GM12878 (cell line): Measurements from ENCODE around the gene SLC2A9. TPM values are rescaled to one million over a fixed set of nuclear protein-coding genes. Genes with fewer than 3 reads are reported as not detected.
A peak's percentile ranks its signal among the peaks of the same experiment; 100 is the strongest.

Source experiments
- CTCF ChIP-seq, 3 experiments: IDR thresholded peaks in 2 of 3; conservative IDR thresholded peaks in 1 of 3; 2 replicates each; pipeline ENCODE4 v1.5.1; 2011; ENCODE audit warnings: low read depth in 3 of 3, low read length in 3 of 3, mild to moderate bottlenecking in 3 of 3, control low read depth in 2 of 3, moderate library complexity in 2 of 3, inconsistent platforms in 1 of 3, mixed read lengths in 1 of 3; ENCODE audit not compliant: control insufficient read depth in 2 of 3, insufficient read depth in 1 of 3; ENCODE audit errors: extremely low read depth in 1 of 3
- CUX1 ChIP-seq: IDR thresholded peaks from 2 replicates; pipeline ENCODE4 v1.6.1; 2012; ENCODE audit warnings: improper control_type of control experiment, low read depth, low read length; ENCODE audit not compliant: insufficient replicate concordance
- FOS ChIP-seq: IDR thresholded peaks from 3 replicates; pipeline ENCODE4 v1.6.1; 2011; ENCODE audit warnings: borderline replicate concordance; ENCODE audit not compliant: insufficient read length; ENCODE audit errors: extremely low read depth
- HCFC1 ChIP-seq: fragments of 150-350 bp; IDR thresholded peaks from 2 replicates; pipeline ENCODE4 v1.6.1; 2014; ENCODE audit warnings: low read length
- IKZF1 ChIP-seq: fragments of 450-650 bp; conservative IDR thresholded peaks from 2 replicates; pipeline ENCODE4 v1.6.1; 2017; ENCODE audit warnings: antibody characterized with exemption, mild to moderate bottlenecking
- IKZF2 ChIP-seq, 2 experiments: fragments of 450-650 bp; IDR thresholded peaks; 2 replicates each; pipeline ENCODE4 v1.6.1; 2017; ENCODE audit warnings: mild to moderate bottlenecking in 2 of 2, moderate library complexity in 2 of 2
- JUNB ChIP-seq: IDR thresholded peaks from 2 replicates; pipeline ENCODE4 v1.6.1; 2016; ENCODE audit warnings: antibody characterized with exemption, mild to moderate bottlenecking
- MEF2A ChIP-seq: IDR thresholded peaks from 2 replicates; pipeline ENCODE4 v1.6.1; 2011; ENCODE audit warnings: low read depth, mild to moderate bottlenecking, low read length, moderate library complexity; ENCODE audit not compliant: insufficient read depth
- MEF2B ChIP-seq: fragments of 450-650 bp; IDR thresholded peaks from 2 replicates; pipeline ENCODE4 v1.6.1; 2018; ENCODE audit warnings: mild to moderate bottlenecking, moderate library complexity; ENCODE audit not compliant: partially characterized antibody, poor library complexity, severe bottlenecking
- NR2C1 ChIP-seq: fragments of 450-650 bp; IDR thresholded peaks from 2 replicates; pipeline ENCODE4 v1.6.1; 2017; ENCODE audit warnings: antibody characterized with exemption, mild to moderate bottlenecking, moderate library complexity
- POLR2AphosphoS5 ChIP-seq: IDR thresholded peaks from 2 replicates; pipeline ENCODE4 v1.6.1; 2011; ENCODE audit warnings: mild to moderate bottlenecking, low read length, inconsistent platforms
- RCOR1 ChIP-seq: conservative IDR thresholded peaks from 2 replicates; pipeline ENCODE4 v1.6.1; 2012; ENCODE audit warnings: low read depth, low read length, improper control_type of control experiment
- RELA ChIP-seq: fragments of 450-650 bp; IDR thresholded peaks from 2 replicates; pipeline ENCODE4 v1.8.0; 2014; ENCODE audit warnings: borderline replicate concordance; ENCODE audit not compliant: partially characterized antibody
- SIX5 ChIP-seq: IDR thresholded peaks from 2 replicates; pipeline ENCODE4 v1.6.1; 2011; ENCODE audit warnings: mild to moderate bottlenecking, low read depth, low read length, moderate library complexity; ENCODE audit not compliant: severe bottlenecking
- SKIL ChIP-seq: fragments of 450-650 bp; IDR thresholded peaks from 2 replicates; pipeline ENCODE4 v1.6.1; 2017; ENCODE audit warnings: mild to moderate bottlenecking, low read depth, inconsistent platforms; ENCODE audit not compliant: poor library complexity, severe bottlenecking
- SRF ChIP-seq, 2 experiments: IDR thresholded peaks; 2 replicates each; pipeline ENCODE4 v1.6.1; 2011; ENCODE audit warnings: low read depth in 2 of 2, low read length in 2 of 2, mild to moderate bottlenecking in 1 of 2, moderate library complexity in 1 of 2
- SUZ12 ChIP-seq: fragments of 200-600 bp; sonication (generic); IDR thresholded peaks from one replicate; pipeline ENCODE4 v1.6.1; 2018; ENCODE audit warnings: antibody characterized with exemption, mild to moderate bottlenecking; ENCODE audit not compliant: unreplicated experiment
- TBL1XR1 ChIP-seq: IDR thresholded peaks from 2 replicates; pipeline ENCODE4 v1.6.1; 2012; ENCODE audit warnings: low read depth, low read length, improper control_type of control experiment
- TCF12 ChIP-seq: IDR thresholded peaks from 2 replicates; pipeline ENCODE4 v1.6.1; 2011; ENCODE audit warnings: low read depth, mild to moderate bottlenecking, low read length
- ZBED1 ChIP-seq: IDR thresholded peaks from 2 replicates; pipeline ENCODE4 v1.6.1; 2016; ENCODE audit warnings: borderline replicate concordance
- ZNF24 ChIP-seq: fragments of 450-650 bp; IDR thresholded peaks from 2 replicates; pipeline ENCODE4 v1.6.1; 2017; ENCODE audit warnings: antibody characterized with exemption, mild to moderate bottlenecking
- ZNF384 ChIP-seq: IDR thresholded peaks from 2 replicates; pipeline ENCODE4 v1.6.1; 2012; ENCODE audit warnings: low read depth, mild to moderate bottlenecking, low read length, improper control_type of control experiment, borderline replicate concordance
- polyA plus RNA-seq, 11 experiments: library from polyadenylated mRNA; depleted of rRNA in 4 of 11; unstranded in 6 of 11; stranded (reverse) in 5 of 11; fragments of >200 nt; fragmentation: Nextera tagmentation in 4 of 11; fragmentation: Illumina TruSeq in 1 of 11; extraction: Ambion mirVana in 4 of 11; extraction: Trizol in 1 of 11; gene quantifications; 1 replicate in 1 of 11; 2 replicates in 10 of 11; pipeline versions ENCODE4 v1.2.1 to v1.2.3, GENCODE V29; 2011 to 2016; ENCODE audit warnings: inconsistent platforms in 2 of 11, missing spikeins in 2 of 11, low read depth in 1 of 11
- total RNA-seq, 4 experiments: library from RNA; depleted of rRNA in 3 of 4; stranded (reverse); fragments of >200 nt in 3 of 4; fragmentation: Illumina TruSeq in 1 of 4; extraction: Trizol in 1 of 4; gene quantifications; 2 replicates each; pipeline versions ENCODE4 v1.2.1 to v1.2.3, GENCODE V29; 2013 to 2021

Gene SLC2A9
- total and polyA plus RNA-seq, 10 of the 15 experiments (the other 5 are each of a cell fraction or from before 2014, with no cell fraction given) = 0.28 to 2.8 (median 1.2) TPM

GRCh38 chr4:9962611-9963314 lies 58.5 kb downstream of the SLC2A9 start (continued):
- TF ChIP-seq TCF12 (no peak), ZBED1 (no peak), ZNF24 (no peak), RCOR1 (no peak), IKZF1 (peak; percentile 47), ZNF384 (no peak), SRF (IDR thresholded peaks at IDR 0.05; ENCODE audit: low read depth in 2 of 2, low read length in 2 of 2) (no peak), CUX1 (no peak), JUNB (no peak), POLR2AphosphoS5 (no peak), TBL1XR1 (no peak), SIX5 (no peak), SUZ12 (no peak), MEF2A (no peak), HCFC1 (no peak), SKIL (no peak), CTCF (IDR thresholded peaks at IDR 0.05 in 2 of 3, conservative IDR thresholded peaks at IDR 0.05 in 1 of 3; ENCODE audit: control insufficient read depth in 2 of 3, extremely low read depth in 1 of 3, insufficient read depth in 1 of 3, low read depth in 3 of 3, low read length in 3 of 3) (no peak), MEF2B (peak; percentile 63), IKZF2 (IDR thresholded peaks at IDR 0.05) (peak; percentile 43 to 59; a peak in 3 of 4 replicates), NR2C1 (no peak), FOS (no peak), RELA (no peak)
